ENCODE measurements around the gene SEPTIN8.

Gene SEPTIN8

GRCh38 chr5:132725745-132726144 lies 51.3 kb downstream of the SEPTIN8 start:
- Histone ChIP-seq H3K79me2 (ENCODE audit: control insufficient read depth, insufficient read depth, low read length, poor library complexity) (no peaks in the 10 kb centered on the region), H4K12ac (ENCODE audit: low read depth, low read length) (no peak overlapping the region), H4K8ac (ENCODE audit: low read depth, low read length) (no peak overlapping the region), H3K18ac (ENCODE audit: low read length) (no peak overlapping the region), H3K4me1 (ENCODE audit: control insufficient read depth in 1 of 2, insufficient read depth in 2 of 2, low read length in 2 of 2) (no peaks in the 10 kb centered on the region), H3K23ac (ENCODE audit: low read length) (no peak overlapping the region), H4K91ac (ENCODE audit: low read depth, low read length) (no peak overlapping the region), H3K9me3 (ENCODE audit: insufficient read depth, low read depth, low read length) (no peaks in the 10 kb centered on the region), H3K36me3 (ENCODE audit: control insufficient read depth in 1 of 2, insufficient read depth in 2 of 2, low read length in 2 of 2) (peaks cover 3 to 4% of the 10 kb centered on the region in 2 experiments), H2AK5ac (ENCODE audit: low read length) (no peak overlapping the region), H3K9ac (ENCODE audit: low read length) (no peak overlapping the region), H3K4me3 (ENCODE audit: low read depth, low read length) (no peak overlapping the region), H2BK120ac (ENCODE audit: insufficient read depth, low read length, poor library complexity) (no peak overlapping the region), H2AFZ (ENCODE audit: insufficient read depth, low read length, poor library complexity) (no peak overlapping the region), H3K4ac (ENCODE audit: low read depth, low read length) (no peak overlapping the region), H2BK12ac (ENCODE audit: low read length) (no peak overlapping the region), H2BK5ac (ENCODE audit: low read depth, low read length, poor library complexity) (no peak overlapping the region), H3K4me2 (ENCODE audit: low read length) (no peak overlapping the region), H3K79me1 (ENCODE audit: low read length) (no peaks in the 10 kb centered on the region), H3K27ac (ENCODE audit: low read depth, low read length) (no peak overlapping the region), H3K14ac (ENCODE audit: low read length) (no peak overlapping the region), H3K27me3 (ENCODE audit: insufficient read depth, low read length) (no peaks in the 10 kb centered on the region)
- WGBS (ENCODE audit: extremely low coverage, insufficient coverage, insufficient read length): no CpG with 5 or more reads among the region's 2 CpGs
- no peak for DNase-seq

- Histone ChIP-seq H3K9me3 (ENCODE audit: insufficient read depth, low read depth, low read length) (no peaks in the 10 kb centered on the region), H4K91ac (ENCODE audit: low read depth, low read length) (no peak overlapping the region), H3K18ac (ENCODE audit: low read length) (no peak overlapping the region), H3K79me2 (ENCODE audit: control insufficient read depth, insufficient read depth, low read length, poor library complexity) (no peaks in the 10 kb centered on the region), H3K27ac (ENCODE audit: low read depth, low read length) (no peak overlapping the region), H3K4me2 (ENCODE audit: low read length) (no peak overlapping the region), H2BK120ac (ENCODE audit: insufficient read depth, low read length, poor library complexity) (no peak overlapping the region), H3K27me3 (ENCODE audit: insufficient read depth, low read length) (no peaks in the 10 kb centered on the region), H3K4me1 (ENCODE audit: control insufficient read depth in 1 of 2, insufficient read depth in 2 of 2, low read length in 2 of 2) (no peaks in the 10 kb centered on the region), H3K23ac (ENCODE audit: low read length) (no peak overlapping the region), H3K4me3 (ENCODE audit: low read depth, low read length) (no peak overlapping the region), H3K79me1 (ENCODE audit: low read length) (no peaks in the 10 kb centered on the region), H2AFZ (ENCODE audit: insufficient read depth, low read length, poor library complexity) (no peak overlapping the region), H2BK12ac (ENCODE audit: low read length) (no peak overlapping the region), H2AK5ac (ENCODE audit: low read length) (no peak overlapping the region), H3K14ac (ENCODE audit: low read length) (no peak overlapping the region), H3K4ac (ENCODE audit: low read depth, low read length) (no peak overlapping the region), H3K9ac (ENCODE audit: low read length) (no peak overlapping the region), H4K12ac (ENCODE audit: low read depth, low read length) (no peak overlapping the region), H2BK5ac (ENCODE audit: low read depth, low read length, poor library complexity) (no peak overlapping the region), H4K8ac (ENCODE audit: low read depth, low read length) (no peak overlapping the region), H3K36me3 (ENCODE audit: control insufficient read depth in 1 of 2, insufficient read depth in 2 of 2, low read length in 2 of 2) (peaks cover 4% of the 10 kb centered on the region in 2 experiments)
- no CpG with 5 or more reads among the region's 5 CpGs for WGBS (ENCODE audit: extremely low coverage, insufficient coverage, insufficient read length)
- no peak for DNase-seq
These were observed 58.3 kb downstream of the SEPTIN8 start for GRCh38 chr5:132718544-132719312.

GRCh38 chr5:132714456-132715307 lies 62.4 kb downstream of the SEPTIN8 start:
- H3K9ac ChIP-seq (ENCODE audit: low read length): no peak overlapping the region
- no CpG with 5 or more reads among the region's 11 CpGs for WGBS (ENCODE audit: extremely low coverage, insufficient coverage, insufficient read length)
- H3K23ac ChIP-seq (ENCODE audit: low read length): no peak overlapping the region
- H3K18ac ChIP-seq (ENCODE audit: low read length): no peak overlapping the region
- DNase-seq: peak in 1 of 2 donors; percentile 41
- H2BK5ac ChIP-seq (ENCODE audit: low read depth, low read length, poor library complexity): no peak overlapping the region
- no peak overlapping the region for H3K4ac ChIP-seq (ENCODE audit: low read depth, low read length)
- no peaks in the 10 kb centered on the region for H3K79me2 ChIP-seq (ENCODE audit: control insufficient read depth, insufficient read depth, low read length, poor library complexity)
- H3K27ac ChIP-seq (ENCODE audit: low read depth, low read length): no peak overlapping the region
- H2BK120ac ChIP-seq (ENCODE audit: insufficient read depth, low read length, poor library complexity): no peak overlapping the region
- H4K8ac ChIP-seq (ENCODE audit: low read depth, low read length): no peak overlapping the region
- no peak overlapping the region for H2AFZ ChIP-seq (ENCODE audit: insufficient read depth, low read length, poor library complexity)
- no peaks in the 10 kb centered on the region for H3K27me3 ChIP-seq (ENCODE audit: insufficient read depth, low read length)
- no peak overlapping the region for H4K91ac ChIP-seq (ENCODE audit: low read depth, low read length)
- H2AK5ac ChIP-seq (ENCODE audit: low read length): no peak overlapping the region
- H3K4me2 ChIP-seq (ENCODE audit: low read length): no peak overlapping the region
- H3K79me1 ChIP-seq (ENCODE audit: low read length): no peaks in the 10 kb centered on the region
- H3K4me3 ChIP-seq (ENCODE audit: low read depth, low read length): no peak overlapping the region
- H3K4me1 ChIP-seq (ENCODE audit: control insufficient read depth in 1 of 2, insufficient read depth in 2 of 2, low read length in 2 of 2): no peaks in the 10 kb centered on the region
- H3K9me3 ChIP-seq (ENCODE audit: insufficient read depth, low read depth, low read length): no peaks in the 10 kb centered on the region
- no peak overlapping the region for H3K14ac ChIP-seq (ENCODE audit: low read length)
- no peak overlapping the region for H4K12ac ChIP-seq (ENCODE audit: low read depth, low read length)
- peaks cover 2% of the 10 kb centered on the region in 2 experiments for H3K36me3 ChIP-seq (ENCODE audit: control insufficient read depth in 1 of 2, insufficient read depth in 2 of 2, low read length in 2 of 2)
- no peak overlapping the region for H2BK12ac ChIP-seq (ENCODE audit: low read length)

- Histone ChIP-seq H3K4ac (ENCODE audit: low read depth, low read length) (no peak overlapping the region), H3K4me3 (ENCODE audit: low read depth, low read length) (no peak overlapping the region), H3K4me2 (ENCODE audit: low read length) (no peak overlapping the region), H3K4me1 (ENCODE audit: control insufficient read depth in 1 of 2, insufficient read depth in 2 of 2, low read length in 2 of 2) (no peaks in the 10 kb centered on the region), H4K8ac (ENCODE audit: low read depth, low read length) (no peak overlapping the region), H2AFZ (ENCODE audit: insufficient read depth, low read length, poor library complexity) (no peak overlapping the region), H3K79me1 (ENCODE audit: low read length) (no peaks in the 10 kb centered on the region), H3K36me3 (ENCODE audit: control insufficient read depth in 1 of 2, insufficient read depth in 2 of 2, low read length in 2 of 2) (no peaks in the 10 kb centered on the region), H3K23ac (ENCODE audit: low read length) (no peak overlapping the region), H3K27me3 (ENCODE audit: insufficient read depth, low read length) (no peaks in the 10 kb centered on the region), H4K12ac (ENCODE audit: low read depth, low read length) (no peak overlapping the region), H3K9ac (ENCODE audit: low read length) (no peak overlapping the region), H2BK12ac (ENCODE audit: low read length) (no peak overlapping the region), H3K27ac (ENCODE audit: low read depth, low read length) (no peak overlapping the region), H3K9me3 (ENCODE audit: insufficient read depth, low read depth, low read length) (no peaks in the 10 kb centered on the region), H3K79me2 (ENCODE audit: control insufficient read depth, insufficient read depth, low read length, poor library complexity) (no peaks in the 10 kb centered on the region), H3K18ac (ENCODE audit: low read length) (no peak overlapping the region), H2BK120ac (ENCODE audit: insufficient read depth, low read length, poor library complexity) (no peak overlapping the region), H3K14ac (ENCODE audit: low read length) (no peak overlapping the region), H4K91ac (ENCODE audit: low read depth, low read length) (no peak overlapping the region), H2AK5ac (ENCODE audit: low read length) (no peak overlapping the region), H2BK5ac (ENCODE audit: low read depth, low read length, poor library complexity) (no peak overlapping the region)
- DNase-seq: no peak
These were observed 68.4 kb downstream of the SEPTIN8 start for GRCh38 chr5:132708645-132709044.
